Measurements from ENCODE around the gene SLC22A8. TPM values are rescaled to one million over a fixed set of nuclear protein-coding genes. Genes with fewer than 3 reads are reported as not detected.
"Not testable (repeated sequence)": the region's sequence is repeated elsewhere in the genome, so short reads cannot be mapped to it uniquely, and the experiment has no call there.

The SLC22A8 gene
- total RNA-seq, 4 donors from 2014 or later: not detected

- no peaks in the 10 kb centered on the region for H3K36me3 ChIP-seq
- DNase-seq: no peak
- H3K27me3 ChIP-seq: no peaks in the 10 kb centered on the region
- H3K9me3 ChIP-seq: no peaks in the 10 kb centered on the region
- H3K4me1 ChIP-seq: peaks cover 0 to 3% of the 10 kb centered on the region in 2 donors
- WGBS, 2 donors: 88 to 96% methylated on average over 4 of the region's 4 CpGs
- intact Hi-C loops (cut with DNase I): no loop called here
- no peak overlapping the region for H3K4me3 ChIP-seq (replicated peaks in 1 of 3)
- TF ChIP-seq CTCF (IDR thresholded peaks at IDR 0.05) (no peak), POLR2A (IDR thresholded peaks at IDR 0.05) (no peak)
- H3K27ac ChIP-seq: no peak overlapping the region
These were observed 61.8 kb downstream of the SLC22A8 start for GRCh38 chr11:62953811-62954210.

GRCh38 chr11:62948765-62949320 lies 66.8 kb downstream of the SLC22A8 start:
- no peaks in the 10 kb centered on the region for H3K27me3 ChIP-seq
- no peak overlapping the region for H3K27ac ChIP-seq
- TF ChIP-seq CTCF (IDR thresholded peaks at IDR 0.05) (no peak), POLR2A (IDR thresholded peaks at IDR 0.05) (no peak)
- no peak for DNase-seq
- no peaks in the 10 kb centered on the region for H3K4me1 ChIP-seq
- H3K36me3 ChIP-seq: no peaks in the 10 kb centered on the region
- no peaks in the 10 kb centered on the region for H3K9me3 ChIP-seq
- intact Hi-C loops (cut with DNase I): no loop called here
- H3K4me3 ChIP-seq (replicated peaks in 1 of 3): no peak overlapping the region
- WGBS, 2 donors: 84 to 88% methylated on average over 6 of the region's 7 CpGs

GRCh38 chr11:62945538-62945937 lies 70.1 kb downstream of the SLC22A8 start:
- 95 to 98% methylated on average over 10 of the region's 10 CpGs for WGBS, 2 donors
- intact Hi-C loops (cut with DNase I); H3K9me3 ChIP-seq: not testable (repeated sequence)

More at GRCh38 chr11:62945538-62945937, 70.1 kb downstream of the SLC22A8 start:
- not testable (repeated sequence) for H3K27ac ChIP-seq; DNase-seq; H3K4me3 ChIP-seq (replicated peaks in 1 of 3); H3K4me1 ChIP-seq; H3K27me3 ChIP-seq; H3K36me3 ChIP-seq

Other genes with a start within 250 kb of the SLC22A8 start
- 10 to 100 TPM; 41.2 to 55.0 (median 45.5) TPM for gene TAF6L, start 244.4 kb downstream of the SLC22A8 start, total RNA-seq
- 100 to 1,000 TPM in 2 of 4 donors, 10 to 100 TPM in 2; 78.6 to 126 (median 92.4) TPM for gene TMEM179B, start 228.4 kb downstream of the SLC22A8 start, total RNA-seq
- gene TMEM223, start 223.8 kb downstream of the SLC22A8 start, total RNA-seq: 10 to 100 TPM in 3 of 4 donors, 1 to 10 TPM in 1; 9.1 to 46.5 (median 29.7) TPM
- 10 to 100 TPM; 56.8 to 83.7 (median 80.9) TPM for gene NXF1, start 210.4 kb downstream of the SLC22A8 start, total RNA-seq
- 10 to 100 TPM; 26.3 to 62.8 (median 56.7) TPM for gene STX5, start 183.8 kb downstream of the SLC22A8 start, total RNA-seq
- gene TEX54, start 183.0 kb downstream of the SLC22A8 start, total RNA-seq: not detected
- 10 to 100 TPM; 25.2 to 76.1 (median 33.6) TPM for gene WDR74, start 176.3 kb downstream of the SLC22A8 start, total RNA-seq
- gene SLC3A2, start 134.9 kb downstream of the SLC22A8 start, total RNA-seq: 100 to 1,000 TPM; 145 to 295 (median 159) TPM
- gene CHRM1, start 94.5 kb downstream of the SLC22A8 start, total RNA-seq: not detected
- not detected for gene SLC22A6, start 30.9 kb downstream of the SLC22A8 start, total RNA-seq
- gene SLC22A24, start 128.4 kb upstream of the SLC22A8 start, total RNA-seq: not detected
- not detected for gene SLC22A25, start 227.8 kb upstream of the SLC22A8 start, total RNA-seq

All from thyroid gland (tissue), 4 donors.